K562 (cell line): ENCODE data around the gene P2RX3. TPM values are rescaled to one million over a fixed set of nuclear protein-coding genes. Genes with fewer than 3 reads are reported as not detected.

ENCODE experiments used
- ADNP ChIP-seq: fragments of 200-800 bp; sonication (Bioruptor generic); IDR thresholded peaks from 2 replicates; pipeline ENCODE4 v1.6.1; 2016; ENCODE audit warnings: missing genetic modification characterization, missing compliant biosample characterization
- ASH1L ChIP-seq: fragments of 450-650 bp; IDR thresholded peaks from 2 replicates; pipeline ENCODE4 v1.6.1; 2018; ENCODE audit warnings: borderline replicate concordance, mild to moderate bottlenecking, low read depth; ENCODE audit not compliant: partially characterized antibody
- CREM ChIP-seq: IDR thresholded peaks from 2 replicates; pipeline ENCODE4 v1.6.1; 2014; ENCODE audit warnings: antibody characterized with exemption, low read depth
- DDX20 ChIP-seq: fragments of 450-650 bp; IDR thresholded peaks from 2 replicates; pipeline ENCODE4 v1.6.1; 2016; ENCODE audit warnings: missing genetic modification characterization, low read depth, mild to moderate bottlenecking, missing compliant biosample characterization, moderate library complexity
- ELF1 ChIP-seq: fragments of 200-800 bp; sonication (Bioruptor generic); IDR thresholded peaks from 2 replicates; pipeline ENCODE4 v1.6.1; 2016; ENCODE audit warnings: missing genetic modification characterization, missing compliant biosample characterization
- EP300 ChIP-seq: IDR thresholded peaks from 2 replicates; pipeline ENCODE4 v1.6.1; 2012; ENCODE audit warnings: low read length, improper control_type of control experiment
- ETS2 ChIP-seq: IDR thresholded peaks from 2 replicates; pipeline ENCODE4 v1.6.1; 2016; ENCODE audit warnings: borderline replicate concordance, missing genetic modification characterization, mild to moderate bottlenecking, moderate library complexity, missing compliant biosample characterization; ENCODE audit not compliant: poor library complexity, severe bottlenecking
- HDAC3 ChIP-seq: fragments of 450-650 bp; IDR thresholded peaks from 2 replicates; pipeline ENCODE4 v1.6.1; 2018; ENCODE audit warnings: borderline replicate concordance, mild to moderate bottlenecking, moderate library complexity; ENCODE audit not compliant: partially characterized antibody
- HDGF ChIP-seq: fragments of 450-650 bp; IDR thresholded peaks from 2 replicates; pipeline ENCODE4 v1.6.1; 2016
- IFI16 ChIP-seq: fragments of 250-450 bp; sonication (Bioruptor Pico); IDR thresholded peaks from 2 replicates; pipeline ENCODE4 v2.1.2; 2022; ENCODE audit warnings: mild to moderate bottlenecking, inconsistent platforms
- NFE2 ChIP-seq: IDR thresholded peaks from 2 replicates; pipeline ENCODE4 v1.6.1; 2014; ENCODE audit warnings: antibody characterized with exemption, low read depth
- NFXL1 ChIP-seq: fragments of 450-650 bp; formaldehyde crosslinking; IDR thresholded peaks from 2 replicates; pipeline ENCODE4 v1.4.0; 2021; ENCODE audit warnings: mild to moderate bottlenecking
- NRF1 ChIP-seq, 2 experiments: fragments of 450-650 bp; IDR thresholded peaks in 1 of 2; conservative IDR thresholded peaks in 1 of 2; 2 replicates each; pipeline ENCODE4 v1.6.1; 2014; ENCODE audit warnings: mild to moderate bottlenecking in 2 of 2
- RBFOX2 ChIP-seq: fragments of 200-400 bp; formaldehyde crosslinking; IDR thresholded peaks from 2 replicates; pipeline ENCODE4 v1.6.1; 2017; ENCODE audit warnings: low read depth, mild to moderate bottlenecking, low read length, moderate library complexity
- YY1 ChIP-seq, 3 experiments: IDR thresholded peaks; 2 replicates each; pipeline ENCODE4 v1.6.1; 2011; ENCODE audit warnings: low read length in 2 of 3, mild to moderate bottlenecking in 2 of 3, moderate library complexity in 2 of 3, borderline replicate concordance in 1 of 3, control low read depth in 1 of 3, low read depth in 1 of 3; ENCODE audit not compliant: insufficient read depth in 3 of 3, insufficient replicate concordance in 2 of 3, control insufficient read depth in 1 of 3, insufficient read length in 1 of 3; ENCODE audit errors: extremely low read depth in 1 of 3
- ZKSCAN1 ChIP-seq: fragments of 150-350 bp; IDR thresholded peaks from 2 replicates; pipeline ENCODE4 v1.6.1; 2016; ENCODE audit warnings: low read depth, low read length
- ZKSCAN3 ChIP-seq: fragments of 250-450 bp; sonication (Bioruptor Pico); IDR thresholded peaks from 2 replicates; pipeline ENCODE4 v1.4.0; 2020
- ZNF232 ChIP-seq: sonication (generic); formaldehyde crosslinking; IDR thresholded peaks from 2 replicates; pipeline ENCODE4 v1.8.0; 2022; ENCODE audit warnings: mild to moderate bottlenecking, missing genetic modification reagents
- ZNF77 ChIP-seq: fragments of 250-450 bp; sonication (Bioruptor Pico); IDR thresholded peaks from 2 replicates; pipeline ENCODE4 v1.5.0; 2020
- polyA plus RNA-seq, 8 experiments: library from polyadenylated mRNA; depleted of rRNA in 4 of 8; stranded (reverse) in 5 of 8; unstranded in 3 of 8; fragments of >200 nt; fragmentation: Nextera tagmentation in 2 of 8; fragmentation: Illumina TruSeq in 1 of 8; extraction: Ambion mirVana in 2 of 8; extraction: Trizol in 1 of 8; gene quantifications; 2 replicates each; pipeline versions ENCODE4 v1.2.1 to v1.2.3, GENCODE V29; 2011 to 2014; ENCODE audit warnings: inconsistent platforms in 1 of 8, missing spikeins in 1 of 8
- total RNA-seq, 7 experiments: library from RNA; depleted of rRNA in 6 of 7; stranded (reverse); fragments of >200 nt in 6 of 7; fragmentation: Illumina TruSeq in 2 of 7; extraction: Trizol in 2 of 7; gene quantifications; 2 replicates each; pipeline versions ENCODE4 v1.2.1 to v1.2.3, GENCODE V29; 2011 to 2021; ENCODE audit warnings: low replicate concordance in 1 of 7
- TF ChIP-seq, protein P1 (sequence below), 3 experiments: fragments of 200-800 bp in 1 of 3; sonication (Bioruptor generic) in 1 of 3; sonication (generic) in 1 of 3; formaldehyde crosslinking in 1 of 3; IDR thresholded peaks; 2 replicates each; pipeline versions ENCODE4 v1.6.1 to v1.8.0; 2016 to 2022; ENCODE audit warnings: mild to moderate bottlenecking in 2 of 3, missing compliant biosample characterization in 2 of 3, missing genetic modification characterization in 2 of 3, missing genetic modification reagents in 1 of 3
- TF ChIP-seq, protein P2 (sequence below): fragments of 250-450 bp; sonication (Bioruptor Pico); IDR thresholded peaks from 2 replicates; pipeline ENCODE4 v1.4.0; 2020

Gene P2RX3
- total and polyA plus RNA-seq, 9 of the 15 experiments (the other 6 are each of a cell fraction or from before 2014, with no cell fraction given), result not detected

DNA sequence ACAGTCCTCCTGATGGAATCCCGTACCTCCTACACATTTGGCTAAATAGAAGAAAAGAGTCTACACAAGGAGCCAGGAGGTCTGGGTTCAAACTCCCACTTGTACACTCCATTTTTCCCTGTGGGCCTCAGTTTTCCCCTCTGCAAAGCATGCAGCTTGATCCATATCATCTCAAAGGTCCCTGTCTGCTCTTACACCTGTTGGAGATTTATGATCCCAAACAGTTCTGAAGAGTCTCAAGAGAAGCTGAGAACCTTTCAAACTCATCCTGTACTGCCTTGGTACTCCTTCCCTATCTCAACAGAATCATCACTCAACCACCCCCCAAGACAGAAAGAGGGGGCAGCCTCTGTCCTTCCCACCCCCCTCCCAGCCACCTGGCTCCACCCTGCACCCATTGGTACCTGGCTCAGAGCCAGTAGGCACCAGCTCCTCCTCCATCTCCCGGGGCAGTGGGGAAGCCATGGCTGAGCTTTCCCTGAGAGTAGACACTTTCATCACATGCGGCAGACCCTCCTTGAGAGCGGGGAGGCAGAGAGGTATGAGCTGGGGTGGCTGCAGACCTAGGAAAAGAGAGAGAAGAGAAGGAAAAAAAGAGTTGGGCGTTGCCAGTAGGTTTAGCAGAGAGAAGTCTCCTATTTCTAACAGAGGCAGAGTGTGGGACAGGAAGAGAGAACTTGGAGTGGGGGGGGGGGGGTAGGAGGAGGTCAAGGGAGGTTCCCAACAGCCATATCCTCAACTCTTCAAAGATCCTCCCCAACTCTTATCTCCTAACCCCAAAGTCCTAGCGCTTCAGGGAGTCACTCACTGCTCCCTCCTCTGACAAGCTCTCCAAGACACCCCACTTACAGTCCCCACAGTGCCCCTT lies 16.5 kb upstream of the P2RX3 start (continued):
- TF ChIP-seq, protein P1, sequence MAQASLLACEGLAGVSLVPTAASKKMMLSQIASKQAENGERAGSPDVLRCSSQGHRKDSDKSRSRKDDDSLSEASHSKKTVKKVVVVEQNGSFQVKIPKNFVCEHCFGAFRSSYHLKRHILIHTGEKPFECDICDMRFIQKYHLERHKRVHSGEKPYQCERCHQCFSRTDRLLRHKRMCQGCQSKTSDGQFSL (CRISPR knock-in tag; IDR thresholded peaks at IDR 0.05), result peak; percentile 90
- TF ChIP-seq, protein P1 (tag; IDR thresholded peaks at IDR 0.05), result peak in 1 of 2 experiments; percentile 88; a peak in 2 of 4 replicates
- TF ChIP-seq CREM (0 out of 2 replicates have a peak, but pooled peaks have one; percentile 35), RBFOX2 (no peak), EP300 (peak; percentile 68), HDAC3 (no peak), ZKSCAN3 (CRISPR knock-in tag) (no peak), ASH1L (no peak), ADNP (no peak), YY1 (IDR thresholded peaks at IDR 0.05; ENCODE audit: borderline replicate concordance in 1 of 3, control insufficient read depth in 1 of 3, extremely low read depth in 1 of 3, insufficient read depth in 3 of 3, insufficient read length in 1 of 3, insufficient replicate concordance in 2 of 3, low read depth in 1 of 3, low read length in 2 of 3) (no peak), ELF1 (tag) (peak; percentile 33; the same call in 1 of the 2 replicates), ZKSCAN1 (0 out of 2 replicates have a peak, but pooled peaks have one; percentile 17), IFI16 (no peak), NFXL1 (CRISPR knock-in tag) (no peak), DDX20 (tag) (no peak), ZNF232 (no peak), ZNF77 (CRISPR knock-in tag) (no peak), NFE2 (0 out of 2 replicates have a peak, but pooled peaks have one; percentile 4), HDGF (no peak), ETS2 (tag) (no peak), NRF1 (conservative IDR thresholded peaks at IDR 0.05 in 1 of 2, IDR thresholded peaks at IDR 0.05 in 1 of 2) (no peak)
- TF ChIP-seq, protein P2, sequence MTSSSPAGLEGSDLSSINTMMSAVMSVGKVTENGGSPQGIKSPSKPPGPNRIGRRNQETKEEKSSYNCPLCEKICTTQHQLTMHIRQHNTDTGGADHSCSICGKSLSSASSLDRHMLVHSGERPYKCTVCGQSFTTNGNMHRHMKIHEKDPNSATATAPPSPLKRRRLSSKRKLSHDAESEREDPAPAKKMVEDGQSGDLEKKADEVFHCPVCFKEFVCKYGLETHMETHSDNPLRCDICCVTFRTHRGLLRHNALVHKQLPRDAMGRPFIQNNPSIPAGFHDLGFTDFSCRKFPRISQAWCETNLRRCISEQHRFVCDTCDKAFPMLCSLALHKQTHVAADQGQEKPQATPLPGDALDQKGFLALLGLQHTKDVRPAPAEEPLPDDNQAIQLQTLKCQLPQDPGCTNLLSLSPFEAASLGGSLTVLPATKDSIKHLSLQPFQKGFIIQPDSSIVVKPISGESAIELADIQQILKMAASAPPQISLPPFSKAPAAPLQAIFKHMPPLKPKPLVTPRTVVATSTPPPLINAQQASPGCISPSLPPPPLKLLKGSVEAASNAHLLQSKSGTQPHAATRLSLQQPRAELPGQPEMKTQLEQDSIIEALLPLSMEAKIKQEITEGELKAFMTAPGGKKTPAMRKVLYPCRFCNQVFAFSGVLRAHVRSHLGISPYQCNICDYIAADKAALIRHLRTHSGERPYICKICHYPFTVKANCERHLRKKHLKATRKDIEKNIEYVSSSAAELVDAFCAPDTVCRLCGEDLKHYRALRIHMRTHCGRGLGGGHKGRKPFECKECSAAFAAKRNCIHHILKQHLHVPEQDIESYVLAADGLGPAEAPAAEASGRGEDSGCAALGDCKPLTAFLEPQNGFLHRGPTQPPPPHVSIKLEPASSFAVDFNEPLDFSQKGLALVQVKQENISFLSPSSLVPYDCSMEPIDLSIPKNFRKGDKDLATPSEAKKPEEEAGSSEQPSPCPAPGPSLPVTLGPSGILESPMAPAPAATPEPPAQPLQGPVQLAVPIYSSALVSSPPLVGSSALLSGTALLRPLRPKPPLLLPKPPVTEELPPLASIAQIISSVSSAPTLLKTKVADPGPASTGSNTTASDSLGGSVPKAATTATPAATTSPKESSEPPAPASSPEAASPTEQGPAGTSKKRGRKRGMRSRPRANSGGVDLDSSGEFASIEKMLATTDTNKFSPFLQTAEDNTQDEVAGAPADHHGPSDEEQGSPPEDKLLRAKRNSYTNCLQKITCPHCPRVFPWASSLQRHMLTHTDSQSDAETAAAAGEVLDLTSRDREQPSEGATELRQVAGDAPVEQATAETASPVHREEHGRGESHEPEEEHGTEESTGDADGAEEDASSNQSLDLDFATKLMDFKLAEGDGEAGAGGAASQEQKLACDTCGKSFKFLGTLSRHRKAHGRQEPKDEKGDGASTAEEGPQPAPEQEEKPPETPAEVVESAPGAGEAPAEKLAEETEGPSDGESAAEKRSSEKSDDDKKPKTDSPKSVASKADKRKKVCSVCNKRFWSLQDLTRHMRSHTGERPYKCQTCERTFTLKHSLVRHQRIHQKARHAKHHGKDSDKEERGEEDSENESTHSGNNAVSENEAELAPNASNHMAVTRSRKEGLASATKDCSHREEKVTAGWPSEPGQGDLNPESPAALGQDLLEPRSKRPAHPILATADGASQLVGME (CRISPR knock-in tag), result no peak
